GM23338 (cell line): ENCODE results near the gene NR1D1. TPM values are rescaled to one million over a fixed set of nuclear protein-coding genes. Genes with fewer than 3 reads are reported as not detected.

Experiments used
- ATAC-seq: fragments of 200-7000 bp; cut with Tn5 transposase; 3 replicates; pipeline ENCODE4 v1.9.1; 2020
- DNase-seq: peaks from one replicate; pipeline ENCODE4 v3.0.0-alpha.2; 2015; ENCODE audit warnings: low spot score
- H2AFZ ChIP-seq: fragments of 200-600 bp; sonication (generic); 2 replicates; pipeline ENCODE4 v1.8.0; 2016; ENCODE audit warnings: antibody characterized with exemption, mild to moderate bottlenecking, moderate library complexity
- H3F3A ChIP-seq: fragments of 200-600 bp; sonication (generic); replicated peaks from 2 replicates; pipeline ENCODE4 v1.8.0; 2017; ENCODE audit warnings: antibody characterized with exemption, mixed run types, low read depth
- H3K27ac ChIP-seq: fragments of 200-600 bp; sonication (generic); 2 replicates; pipeline ENCODE4 v1.6.1; 2016; ENCODE audit warnings: low read depth
- H3K27me3 ChIP-seq: fragments of 200-600 bp; sonication (generic); 2 replicates; pipeline ENCODE4 v1.8.0; 2016; ENCODE audit warnings: mild to moderate bottlenecking, mixed run types, moderate library complexity; ENCODE audit not compliant: insufficient read depth
- H3K36me3 ChIP-seq: fragments of 200-600 bp; sonication (generic); 2 replicates; pipeline ENCODE4 v1.8.0; 2016; ENCODE audit warnings: mild to moderate bottlenecking; ENCODE audit not compliant: insufficient read depth
- H3K4me1 ChIP-seq: fragments of 200-600 bp; sonication (generic); 2 replicates; pipeline ENCODE4 v1.8.0; 2016; ENCODE audit warnings: mild to moderate bottlenecking, moderate library complexity; ENCODE audit not compliant: insufficient read depth
- H3K4me2 ChIP-seq: fragments of 200-600 bp; sonication (generic); 2 replicates; pipeline ENCODE4 v1.7.1; 2017; ENCODE audit warnings: mixed run types
- H3K4me3 ChIP-seq: fragments of 200-600 bp; sonication (generic); 2 replicates; pipeline ENCODE4 v1.6.1; 2016; ENCODE audit warnings: mixed run types
- H3K79me2 ChIP-seq: fragments of 200-600 bp; sonication (generic); replicated peaks from 2 replicates; pipeline ENCODE4 v1.8.0; 2017; ENCODE audit warnings: mild to moderate bottlenecking; ENCODE audit not compliant: insufficient read depth
- H3K9me2 ChIP-seq: fragments of 200-600 bp; sonication (generic); 2 replicates; pipeline ENCODE4 v1.8.0; 2017; ENCODE audit not compliant: insufficient read depth
- H4K20me1 ChIP-seq: fragments of 200-600 bp; sonication (generic); replicated peaks from 2 replicates; pipeline ENCODE4 v1.8.0; 2017; ENCODE audit warnings: mild to moderate bottlenecking; ENCODE audit not compliant: insufficient read depth
- H3K27ac Mint-ChIP-seq: 2 replicates; pipeline ENCODE4 v1.8.0; 2020; ENCODE audit warnings: inconsistent platforms, mild to moderate bottlenecking, moderate library complexity, mixed read lengths
- H3K27me3 Mint-ChIP-seq: 3 replicates; pipeline ENCODE4 v1.8.0; 2022; ENCODE audit warnings: low read depth, mild to moderate bottlenecking, moderate library complexity, mixed read lengths, inconsistent platforms; ENCODE audit not compliant: insufficient read depth, poor library complexity
- H3K36me3 Mint-ChIP-seq: 3 replicates; pipeline ENCODE4 v1.8.0; 2021; ENCODE audit warnings: low read depth, mild to moderate bottlenecking, inconsistent platforms, moderate library complexity, mixed read lengths
- H3K4me1 Mint-ChIP-seq: 3 replicates; pipeline ENCODE4 v1.8.0; 2020; ENCODE audit warnings: mild to moderate bottlenecking, inconsistent platforms, mixed read lengths
- H3K4me3 Mint-ChIP-seq: 3 replicates; pipeline ENCODE4 v1.8.0; 2021; ENCODE audit warnings: moderate library complexity, mild to moderate bottlenecking, inconsistent platforms, mixed read lengths
- H3K9me3 Mint-ChIP-seq: 3 replicates; pipeline ENCODE4 v1.8.0; 2020; ENCODE audit warnings: moderate library complexity, mild to moderate bottlenecking, inconsistent platforms, mixed read lengths
- CTCF ChIP-seq, 2 experiments: fragments of 200-600 bp in 1 of 2; sonication (generic) in 1 of 2; conservative IDR thresholded peaks; 2 replicates each; pipeline versions ENCODE4 v1.5.1 to v1.6.1; 2016 to 2017; ENCODE audit warnings: antibody characterized with exemption in 2 of 2, low read depth in 2 of 2, mild to moderate bottlenecking in 2 of 2, moderate library complexity in 1 of 2
- EZH2 ChIP-seq: fragments of 200-600 bp; sonication (generic); IDR thresholded peaks from one replicate; pipeline ENCODE4 v1.8.0; 2017; ENCODE audit warnings: antibody characterized with exemption, mild to moderate bottlenecking, low read depth; ENCODE audit not compliant: unreplicated experiment
- NANOG ChIP-seq: IDR thresholded peaks from 2 replicates; pipeline ENCODE4 v1.6.1; 2016; ENCODE audit warnings: antibody characterized with exemption, borderline replicate concordance
- POLR2AphosphoS5 ChIP-seq: IDR thresholded peaks from 2 replicates; pipeline ENCODE4 v1.6.1; 2016; ENCODE audit warnings: antibody characterized with exemption, low read depth
- REST ChIP-seq: IDR thresholded peaks from one replicate; pipeline ENCODE4 v1.6.1; 2018; ENCODE audit warnings: antibody characterized with exemption; ENCODE audit not compliant: unreplicated experiment
- ZNF114 ChIP-seq: fragments of 250-450 bp; sonication (Bioruptor Pico); IDR thresholded peaks from 2 replicates; pipeline ENCODE4 v1.5.0; 2020; ENCODE audit warnings: mild to moderate bottlenecking, moderate library complexity
- polyA plus RNA-seq: library from polyadenylated mRNA; unstranded; fragments of >200 nt; fragmentation: Nextera tagmentation; extraction: Ambion mirVana; gene quantifications from 2 replicates; pipeline ENCODE4 v1.2.1, GENCODE V29; 2016
- total RNA-seq: library from RNA; depleted of rRNA; stranded (reverse); fragments of >200 nt; shearing (Covaris generic); gene quantifications from 2 replicates; pipeline ENCODE4 v1.2.3, GENCODE V29; 2014

NR1D1 gene
- total and polyA plus RNA-seq, 2 experiments from 2014 or later, result 3.3 to 4.2 TPM

GRCh38 chr17:40087049-40087794 is 13.2 kb downstream of the NR1D1 start (continued):
- no peak for TF ChIP-seq REST
- no peak for TF ChIP-seq POLR2AphosphoS5
- no peak for TF ChIP-seq EZH2
- no peak for TF ChIP-seq CTCF (conservative IDR thresholded peaks at IDR 0.05; ENCODE audit: low read depth in 2 of 2)
- no peak for TF ChIP-seq ZNF114 (CRISPR knock-in tag)

- peaks cover 21% of the 10 kb centered on the region for H3K36me3 Mint-ChIP-seq
These were observed 14.0 kb downstream of the NR1D1 start for GRCh38 chr17:40086150-40087044.

More at GRCh38 chr17:40086150-40087044, 14.0 kb downstream of the NR1D1 start:
- no peaks in the 10 kb centered on the region for H3K9me2 ChIP-seq
- Mint-ChIP-seq H3K9me3 (no peaks in the 10 kb centered on the region), H3K4me3 (no peak overlapping the region), H3K4me1 (peaks cover 24% of the 10 kb centered on the region), H3K27ac (no peak overlapping the region), H3K27me3 (peaks cover 14% of the 10 kb centered on the region)
- H3K27ac ChIP-seq, result no peak overlapping the region
- no peaks in the 10 kb centered on the region for H4K20me1 ChIP-seq
- H3K4me2 ChIP-seq, result no peak overlapping the region
- TF ChIP-seq ZNF114 (CRISPR knock-in tag) (no peak), CTCF (conservative IDR thresholded peaks at IDR 0.05; ENCODE audit: low read depth in 2 of 2) (peak; percentile 95 to 96), POLR2AphosphoS5 (no peak), NANOG (no peak)
- H3K36me3 ChIP-seq, result no peaks in the 10 kb centered on the region
- 0 out of 2 replicates have a peak, but pooled peaks cover 1% of the 10 kb centered on the region for H3K4me1 ChIP-seq
- H3F3A ChIP-seq, result peaks cover 5% of the 10 kb centered on the region; the same call in 1 of the 2 replicates
- peak; percentile 87 for ATAC-seq
- no peak overlapping the region for H2AFZ ChIP-seq
- H3K4me3 ChIP-seq, result no peak overlapping the region
- no peaks in the 10 kb centered on the region for H3K27me3 ChIP-seq
- DNase-seq, result peak; percentile 90
- H3K79me2 ChIP-seq, result no peaks in the 10 kb centered on the region
